Hepatocyte (in vitro differentiated cells): ENCODE measurements around the gene MED29. TPM values are rescaled to one million over a fixed set of nuclear protein-coding genes. Genes with fewer than 3 reads are reported as not detected.
"Not testable (repeated sequence)": the region's sequence is repeated elsewhere in the genome, so short reads cannot be mapped to it uniquely, and the experiment has no call there.

ENCODE experiments used
- DNase-seq: peaks from one replicate; pipeline ENCODE4 v3.0.0-alpha.2; 2016; ENCODE audit warnings: low spot score
- H2AFZ ChIP-seq: fragments of 200-600 bp; sonication (generic); 2 replicates; pipeline ENCODE4 v1.6.0; 2016; ENCODE audit warnings: antibody characterized with exemption, mild to moderate bottlenecking
- H3K27ac ChIP-seq: fragments of 200-600 bp; sonication (generic); 2 replicates; pipeline ENCODE4 v1.5.1; 2016; ENCODE audit warnings: mild to moderate bottlenecking
- H3K27me3 ChIP-seq: fragments of 200-600 bp; sonication (generic); 2 replicates; pipeline ENCODE4 v1.6.1; 2016
- H3K36me3 ChIP-seq: fragments of 200-600 bp; sonication (generic); replicated peaks from 2 replicates; pipeline ENCODE4 v1.5.1; 2016; ENCODE audit warnings: low read depth; ENCODE audit not compliant: insufficient read depth
- H3K4me1 ChIP-seq: fragments of 200-600 bp; sonication (generic); 2 replicates; pipeline ENCODE4 v1.5.1; 2016; ENCODE audit warnings: mild to moderate bottlenecking, moderate library complexity; ENCODE audit not compliant: insufficient read depth
- H3K4me2 ChIP-seq: fragments of 200-600 bp; sonication (generic); 2 replicates; pipeline ENCODE4 v1.6.0; 2016
- H3K4me3 ChIP-seq: fragments of 200-600 bp; sonication (generic); 2 replicates; pipeline ENCODE4 v1.5.1; 2016; ENCODE audit warnings: mild to moderate bottlenecking
- H3K79me2 ChIP-seq: fragments of 200-600 bp; sonication (generic); 2 replicates; pipeline ENCODE4 v1.6.0; 2017; ENCODE audit warnings: mild to moderate bottlenecking
- H3K9me2 ChIP-seq: fragments of 200-600 bp; sonication (generic); replicated peaks from 2 replicates; pipeline ENCODE4 v1.6.0; 2017; ENCODE audit warnings: mild to moderate bottlenecking; ENCODE audit not compliant: insufficient read depth
- H3K9me3 ChIP-seq: fragments of 200-600 bp; sonication (generic); 2 replicates; pipeline ENCODE4 v1.5.1; 2016; ENCODE audit warnings: low read depth, mild to moderate bottlenecking
- H4K20me1 ChIP-seq: fragments of 200-600 bp; sonication (generic); 2 replicates; pipeline ENCODE4 v1.6.0; 2016; ENCODE audit warnings: mild to moderate bottlenecking; ENCODE audit not compliant: insufficient read depth, poor library complexity, severe bottlenecking
- CTCF ChIP-seq: fragments of 200-600 bp; sonication (generic); IDR thresholded peaks from 2 replicates; pipeline ENCODE4 v1.5.1; 2016; ENCODE audit warnings: antibody characterized with exemption, mild to moderate bottlenecking; ENCODE audit not compliant: poor library complexity
- EZH2 ChIP-seq: fragments of 200-600 bp; sonication (generic); IDR thresholded peaks from 2 replicates; pipeline ENCODE4 v1.6.1; 2016; ENCODE audit warnings: antibody characterized with exemption, mild to moderate bottlenecking, borderline replicate concordance
- EZH2phosphoT487 ChIP-seq: fragments of 200-600 bp; sonication (generic); IDR thresholded peaks from one replicate; pipeline ENCODE4 v1.6.1; 2018; ENCODE audit warnings: antibody characterized with exemption, mild to moderate bottlenecking, low read depth, moderate library complexity; ENCODE audit not compliant: unreplicated experiment, severe bottlenecking
- WGBS: methylation state at CpG from one replicate; pipeline ENCODE4 v1.1.6; 2016; ENCODE audit warnings: low lambda C conversion rate; ENCODE audit errors: missing lambda C conversion rate; 5-methylcytosine and 5-hydroxymethylcytosine counted together
- polyA plus RNA-seq: library from polyadenylated mRNA; unstranded; fragments of >200 nt; fragmentation: Nextera tagmentation; extraction: Ambion mirVana; gene quantifications from 2 replicates; pipeline ENCODE4 v1.2.1, GENCODE V29; 2016
- total RNA-seq: library from RNA; depleted of rRNA; stranded (reverse); fragments of >200 nt; gene quantifications from 2 replicates; pipeline ENCODE4 v1.2.3, GENCODE V29; 2014

Gene MED29
- total and polyA plus RNA-seq, 2 experiments from 2014 or later, result 18.9 to 38.6 TPM

GRCh38 chr19:39377373-39378362 lies 13.5 kb upstream of the MED29 start:
- Histone ChIP-seq H3K27me3 (no peaks in the 10 kb centered on the region), H3K36me3 (no peaks in the 10 kb centered on the region), H3K4me1 (no peaks in the 10 kb centered on the region), H3K4me2 (no peak overlapping the region), H4K20me1 (no peaks in the 10 kb centered on the region), H3K4me3 (no peak overlapping the region), H2AFZ (no peak overlapping the region), H3K27ac (no peak overlapping the region), H3K9me3 (no peaks in the 10 kb centered on the region), H3K79me2 (no peaks in the 10 kb centered on the region), H3K9me2 (no peaks in the 10 kb centered on the region)
- WGBS, result 97% methylated on average over 18 of the region's 18 CpGs
- DNase-seq, result no peak
- no peak for TF ChIP-seq EZH2phosphoT487
- TF ChIP-seq CTCF, result no peak
- TF ChIP-seq EZH2, result no peak

GRCh38 chr19:39379366-39379765 lies 11.8 kb upstream of the MED29 start:
- not testable (repeated sequence) for H3K79me2 ChIP-seq, H2AFZ ChIP-seq, H4K20me1 ChIP-seq, H3K27ac ChIP-seq, H3K27me3 ChIP-seq, H3K4me2 ChIP-seq, H3K4me1 ChIP-seq, H3K9me2 ChIP-seq, H3K4me3 ChIP-seq, H3K36me3 ChIP-seq, DNase-seq, H3K9me3 ChIP-seq
- 100% methylated on average over 4 of the region's 4 CpGs for WGBS

- Histone ChIP-seq H3K9me3 (no peaks in the 10 kb centered on the region), H4K20me1 (no peaks in the 10 kb centered on the region), H3K79me2 (no peaks in the 10 kb centered on the region), H3K9me2 (no peaks in the 10 kb centered on the region), H3K36me3 (no peaks in the 10 kb centered on the region), H3K4me3 (no peak overlapping the region), H2AFZ (no peak overlapping the region), H3K4me2 (no peak overlapping the region), H3K27me3 (no peaks in the 10 kb centered on the region), H3K27ac (no peak overlapping the region), H3K4me1 (no peaks in the 10 kb centered on the region)
- 99% methylated on average over 14 of the region's 14 CpGs for WGBS
- DNase-seq, result no peak
- TF ChIP-seq EZH2, result no peak
- no peak for TF ChIP-seq CTCF
- TF ChIP-seq EZH2phosphoT487, result no peak
Measured at GRCh38 chr19:39379865-39380396, 11.2 kb upstream of the MED29 start.
